ENCODE data around the gene TSPAN11.

Gene TSPAN11

DNA sequence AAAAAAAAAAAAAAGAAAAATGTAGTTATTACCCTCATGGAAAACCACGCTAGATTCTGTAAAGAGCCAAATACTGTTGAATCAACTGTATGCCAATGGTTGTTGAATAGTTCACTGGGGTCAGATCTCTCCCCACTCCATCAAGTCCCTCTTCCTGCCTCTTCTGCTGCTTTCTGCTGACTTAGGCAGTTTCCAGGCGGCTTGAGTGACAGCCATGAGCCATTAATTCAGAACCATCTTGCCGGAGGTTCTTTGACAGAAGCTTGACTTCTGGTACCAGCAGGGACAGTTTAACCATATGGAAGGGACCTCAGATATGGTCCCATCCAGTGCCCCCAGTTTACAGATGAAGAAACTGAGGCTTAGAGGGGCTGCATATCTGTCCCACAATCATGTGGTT is 34.5 kb downstream of the TSPAN11 start:
- no peak for DNase-seq (ENCODE audit: low spot score)

GRCh38 chr12:30962047-30962446 is 35.5 kb downstream of the TSPAN11 start:
- no peak for DNase-seq (ENCODE audit: low spot score)

DNA sequence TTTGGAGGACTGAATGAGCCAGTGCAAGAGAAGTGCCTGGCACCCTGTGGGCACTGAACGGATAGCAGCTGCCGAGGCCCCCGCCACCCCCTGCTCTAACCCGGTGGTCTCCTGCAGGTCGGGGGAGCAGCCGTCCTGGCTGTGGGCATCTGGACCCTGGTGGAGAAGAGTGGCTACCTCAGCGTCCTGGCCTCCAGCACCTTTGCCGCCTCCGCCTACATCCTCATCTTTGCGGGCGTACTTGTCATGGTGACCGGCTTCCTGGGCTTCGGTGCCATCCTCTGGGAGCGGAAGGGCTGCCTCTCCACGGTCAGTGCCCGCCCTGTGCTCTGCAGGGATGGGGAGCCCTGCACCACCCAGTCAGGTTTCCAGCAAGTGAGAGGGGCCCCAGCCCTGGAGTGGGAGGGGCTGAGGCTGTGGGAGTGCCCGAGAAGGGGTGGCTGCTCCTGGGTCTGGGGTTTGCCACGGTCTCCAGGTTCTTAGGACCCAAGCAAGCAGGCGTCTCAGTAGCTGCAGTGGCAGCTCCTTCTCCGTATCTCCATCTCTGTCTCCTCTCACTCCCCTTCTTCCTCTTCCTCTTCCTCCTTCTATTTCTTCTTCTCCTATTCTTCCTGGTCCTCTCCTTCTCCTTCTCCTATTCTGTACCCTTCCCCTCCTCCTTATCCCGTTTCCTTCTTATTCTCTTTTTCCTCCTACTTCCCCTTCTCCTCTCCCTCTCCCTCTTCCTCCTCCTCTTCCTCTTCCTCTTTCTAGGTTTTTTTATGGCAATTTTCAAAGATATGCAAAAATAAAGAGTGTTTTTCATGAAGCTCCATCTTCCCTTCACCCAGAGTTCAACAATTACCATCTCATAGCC is 37.4 kb downstream of the TSPAN11 start:
- DNase-seq (ENCODE audit: low spot score), result no peak

GRCh38 chr12:30964896-30965612 is 38.5 kb downstream of the TSPAN11 start:
- no peak for DNase-seq (ENCODE audit: low spot score)

- DNase-seq (ENCODE audit: low spot score), result no peak
Measured at GRCh38 chr12:30965613-30965985, 39.1 kb downstream of the TSPAN11 start.

GRCh38 chr12:30967026-30967425 is 40.5 kb downstream of the TSPAN11 start:
- no peak for DNase-seq (ENCODE audit: low spot score)

DNA sequence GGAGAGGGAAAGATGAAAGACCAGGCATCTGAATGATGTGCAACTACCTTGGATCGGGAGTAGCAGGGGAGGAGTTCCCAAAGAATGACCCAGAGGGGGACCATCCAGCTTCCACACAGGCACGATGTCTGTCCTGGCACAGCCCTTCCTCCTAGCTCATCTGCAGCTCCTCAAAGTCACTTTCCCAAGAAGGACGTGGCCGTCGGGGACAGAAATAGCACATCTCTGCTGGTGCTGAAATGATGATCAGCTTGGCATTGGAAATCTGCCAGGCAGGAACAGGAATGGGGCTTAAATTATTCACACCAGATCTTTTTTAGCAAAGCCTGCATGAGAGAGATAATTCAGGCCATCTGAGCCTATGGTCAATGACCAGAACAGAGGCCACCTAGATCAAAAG is 41.7 kb downstream of the TSPAN11 start:
- no peak for DNase-seq (ENCODE audit: low spot score)

- no peak for DNase-seq (ENCODE audit: low spot score)
Measured at GRCh38 chr12:30969006-30969405, 42.5 kb downstream of the TSPAN11 start.

DNA sequence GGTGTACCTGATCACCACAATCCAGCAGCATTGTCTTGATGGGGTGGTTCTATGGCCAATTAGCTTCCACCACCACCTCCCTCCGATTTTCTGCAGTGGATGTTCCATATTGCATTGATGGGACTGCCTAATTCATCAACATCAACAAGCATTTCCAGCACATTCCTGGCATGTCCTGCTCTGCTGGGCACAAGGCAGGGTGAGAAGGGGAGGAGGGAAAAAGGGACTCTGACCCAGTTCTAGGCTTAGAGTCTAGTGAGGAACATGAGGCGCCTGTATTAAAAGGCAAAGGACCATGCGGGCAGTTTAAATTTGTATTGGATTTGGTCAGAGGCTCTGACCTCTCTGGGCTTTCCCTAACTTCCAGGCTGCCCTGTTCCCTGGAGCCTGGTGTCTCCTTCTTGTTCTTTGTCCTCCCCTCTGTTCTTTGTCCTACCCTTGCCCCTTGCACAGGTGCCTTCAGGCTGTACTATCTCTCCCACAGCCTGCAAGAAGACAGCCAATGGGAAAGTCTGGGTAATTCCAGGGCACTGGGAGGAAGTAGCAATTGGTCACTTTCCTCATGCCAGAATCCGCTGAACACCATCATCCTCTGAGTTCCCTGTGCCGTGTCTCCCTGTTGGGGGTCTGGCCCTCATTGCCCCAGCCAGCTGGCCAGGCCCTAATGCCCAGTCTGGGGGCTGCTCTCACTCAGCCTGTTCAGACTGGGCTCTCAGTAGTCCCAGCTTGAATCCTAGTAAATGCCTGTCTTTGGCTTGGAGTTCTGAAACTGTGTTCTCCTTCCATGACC is 43.3 kb downstream of the TSPAN11 start:
- DNase-seq (ENCODE audit: low spot score), result no peak

- no peak for DNase-seq (ENCODE audit: low spot score)
Measured at GRCh38 chr12:30970559-30971197, 44.1 kb downstream of the TSPAN11 start.

DNA sequence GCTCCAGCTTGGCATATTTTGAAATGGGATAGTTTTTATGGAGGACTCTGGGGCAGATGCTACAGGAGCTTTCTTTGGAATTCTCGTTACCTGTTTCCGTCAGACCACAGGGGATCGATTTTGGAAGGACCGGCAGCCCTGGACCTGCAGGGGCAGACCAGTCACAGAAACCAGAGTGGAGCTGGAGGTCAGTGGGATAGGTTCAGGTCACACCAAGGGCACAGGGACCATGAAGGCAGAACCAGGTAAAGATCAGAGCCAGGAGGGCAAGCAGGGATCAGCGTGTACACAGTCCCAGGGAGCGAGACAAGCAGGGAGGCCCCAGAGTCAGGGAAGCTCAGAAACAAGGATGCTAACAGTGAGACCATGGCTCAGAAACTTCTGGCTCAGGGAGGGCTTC is 45.5 kb downstream of the TSPAN11 start:
- DNase-seq (ENCODE audit: low spot score), result no peak

- no peak for DNase-seq (ENCODE audit: low spot score)
Measured at GRCh38 chr12:30973175-30973574, 46.6 kb downstream of the TSPAN11 start.

- DNase-seq (ENCODE audit: low spot score), result no peak
Measured at GRCh38 chr12:30973830-30974229, 47.3 kb downstream of the TSPAN11 start.

DNA sequence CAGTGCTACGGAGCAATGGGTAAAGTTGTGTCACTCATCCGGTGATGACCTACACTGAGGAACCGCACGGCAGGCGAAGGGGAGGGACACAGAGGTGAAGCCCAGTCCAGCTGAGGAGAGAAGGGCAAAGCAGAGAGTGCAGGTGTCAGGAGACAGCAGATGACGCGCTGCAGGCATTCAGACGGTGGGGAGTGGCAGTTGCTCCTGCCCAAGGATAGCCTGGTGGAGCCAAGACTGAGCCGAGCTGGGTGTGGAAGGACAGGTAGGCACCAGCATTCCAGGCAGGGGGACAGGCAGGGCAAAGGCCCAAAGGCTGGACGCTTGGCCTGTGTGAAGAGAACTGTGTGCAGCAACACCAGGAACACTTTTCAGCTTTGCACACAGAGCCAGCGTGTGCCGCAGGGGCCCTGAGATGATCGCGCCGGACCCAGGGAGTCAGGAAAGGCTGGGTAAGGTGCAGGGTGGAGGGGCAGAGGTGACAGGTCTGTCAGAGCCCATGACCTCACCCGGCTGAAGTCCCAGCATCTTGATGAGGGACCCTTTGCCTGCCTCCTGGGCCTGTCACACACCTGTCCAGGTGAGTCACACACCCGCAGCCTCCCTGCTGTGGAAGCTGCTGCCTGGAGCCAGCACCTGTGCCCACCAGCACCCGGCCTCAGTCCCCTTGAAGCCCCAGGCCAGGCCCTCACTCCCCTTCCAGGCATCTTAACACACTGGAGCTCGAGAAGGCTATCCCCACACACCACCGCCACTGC is 48.4 kb downstream of the TSPAN11 start:
- DNase-seq (ENCODE audit: low spot score), result no peak

DNA sequence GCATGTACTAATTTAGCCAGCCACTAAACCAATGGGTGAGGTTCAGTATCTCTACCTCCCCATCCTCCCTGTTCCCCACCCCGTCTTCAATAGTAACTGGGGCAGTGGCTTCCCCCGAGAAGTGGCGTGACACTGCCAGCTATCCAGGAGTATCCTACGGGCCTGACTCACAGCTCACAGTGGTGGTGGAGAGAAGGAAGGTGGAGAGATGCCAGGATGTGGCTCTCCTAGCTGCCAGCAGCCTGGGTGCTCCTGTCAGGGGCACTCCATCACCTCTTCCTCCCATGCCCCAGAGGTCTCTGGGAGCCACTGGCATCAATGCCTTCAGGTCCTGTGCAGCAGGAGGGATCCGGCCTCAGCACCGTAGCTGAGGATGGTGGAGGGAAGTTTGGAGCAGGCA is 49.0 kb downstream of the TSPAN11 start:
- no peak for DNase-seq (ENCODE audit: low spot score)

GRCh38 chr12:30976206-30976605 is 49.7 kb downstream of the TSPAN11 start:
- no peak for DNase-seq (ENCODE audit: low spot score)

- DNase-seq (ENCODE audit: low spot score), result no peak
Measured at GRCh38 chr12:30977124-30977523, 50.6 kb downstream of the TSPAN11 start.

DNA sequence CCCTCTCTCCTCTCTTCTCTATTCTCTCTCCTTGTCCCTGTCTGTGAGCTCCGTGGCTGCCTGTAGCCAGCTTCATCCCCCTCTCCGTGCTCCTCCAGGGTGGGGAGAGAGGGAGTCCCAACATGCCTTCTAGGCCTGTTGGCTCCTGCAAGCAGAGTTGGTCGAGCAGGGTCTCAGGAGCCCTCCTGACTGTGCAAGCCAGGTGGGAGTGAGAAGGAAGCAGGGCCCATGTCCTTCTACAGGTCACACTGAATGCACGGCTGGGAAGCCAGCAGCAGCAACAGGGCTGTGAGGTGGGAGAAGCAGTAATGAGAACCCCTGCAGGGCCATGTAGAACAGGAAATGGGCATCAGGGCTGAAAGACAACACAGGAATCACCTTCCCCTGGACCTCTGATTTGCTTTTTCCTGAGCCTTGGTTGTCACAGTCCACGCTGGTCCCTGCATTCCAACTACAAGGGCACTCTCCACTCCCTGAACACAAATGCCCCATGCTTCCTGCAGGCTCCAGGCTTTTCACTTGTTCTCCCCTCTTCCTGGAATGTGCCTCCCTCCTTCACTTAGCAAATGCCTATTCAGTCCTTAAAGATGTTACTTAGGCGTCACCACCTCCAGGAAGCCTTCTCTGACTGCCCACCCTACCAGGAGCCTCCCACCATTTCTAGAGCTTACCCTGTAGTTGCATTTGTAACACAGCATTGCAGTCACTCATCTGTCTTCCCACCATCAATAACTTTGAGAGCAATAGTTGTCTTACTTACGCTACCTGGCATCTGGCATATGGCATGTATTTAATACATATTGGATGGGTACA is 51.2 kb downstream of the TSPAN11 start:
- no peak for DNase-seq (ENCODE audit: low spot score)

- no peak for DNase-seq (ENCODE audit: low spot score)
Measured at GRCh38 chr12:30978639-30979038, 52.1 kb downstream of the TSPAN11 start.

DNA sequence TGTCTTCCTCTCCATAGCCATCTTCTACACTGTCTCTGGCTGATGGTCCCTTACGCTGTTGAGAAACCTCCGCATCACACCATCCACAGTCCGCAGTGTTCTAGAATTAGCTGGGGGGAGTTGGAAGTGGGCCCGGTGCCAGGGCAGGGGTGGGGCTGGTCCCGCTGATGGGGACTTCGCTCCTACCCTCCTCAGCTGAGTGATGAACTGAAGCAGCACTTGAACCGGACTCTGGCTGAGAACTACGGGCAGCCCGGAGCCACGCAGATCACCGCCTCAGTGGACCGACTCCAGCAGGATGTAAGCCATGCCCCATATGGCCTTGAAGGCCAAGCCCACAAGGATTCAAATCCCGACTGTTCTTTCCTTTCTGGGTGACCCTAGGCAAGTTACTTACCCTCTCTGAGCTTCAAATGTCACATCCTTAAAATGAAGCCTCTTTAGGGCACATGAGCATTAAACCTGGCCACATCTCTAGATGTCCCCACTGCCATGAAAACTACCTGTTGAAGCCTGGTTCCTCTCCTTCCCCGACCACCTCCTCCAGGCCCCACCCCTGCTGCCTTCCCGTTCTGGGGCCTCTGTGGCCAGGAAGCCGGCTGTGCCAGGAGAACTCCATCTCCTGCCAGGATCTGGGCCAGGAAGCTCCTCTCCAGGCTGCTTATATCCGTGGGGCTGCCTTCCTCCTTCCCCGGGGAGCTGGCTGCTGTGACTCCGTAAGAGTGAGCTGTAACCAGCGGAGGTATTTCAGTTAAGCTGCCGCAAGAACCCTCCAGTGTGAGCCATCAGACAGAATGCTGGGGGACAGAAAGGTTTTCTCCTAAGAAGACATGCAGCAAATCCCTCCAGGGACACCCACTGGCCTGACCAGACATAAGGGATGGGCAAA is 53.1 kb downstream of the TSPAN11 start:
- no peak for DNase-seq (ENCODE audit: low spot score)

Data from RKO (cell line).